Thyroid gland (tissue), 4 donors: Measurements from ENCODE around the gene WDR54. TPM values are rescaled to one million over a fixed set of nuclear protein-coding genes. Genes with fewer than 3 reads are reported as not detected.

Source experiments
- DNase-seq, 2 donors: peaks; one replicate each; pipeline ENCODE4 v3.0.0-alpha.2; 2019
- H3K27ac ChIP-seq, 3 donors: fragments of 200-600 bp; sonication (generic); 1 replicate in 2 of 3; 2 replicates in 1 of 3; pipeline ENCODE4 v1.5.1; 2016 to 2019; ENCODE audit warnings: mild to moderate bottlenecking in 1 of 3, moderate library complexity in 1 of 3
- H3K27me3 ChIP-seq: fragments of 200-600 bp; sonication (generic); one replicate; pipeline ENCODE4 v1.5.1; 2019
- H3K36me3 ChIP-seq, 2 donors: fragments of 200-600 bp; sonication (generic); one replicate each; pipeline ENCODE4 v1.5.1; 2016 to 2019
- H3K4me1 ChIP-seq, 2 donors: fragments of 200-600 bp; sonication (generic); one replicate each; pipeline ENCODE4 v1.5.1; 2017 to 2019
- H3K4me3 ChIP-seq, 3 donors: fragments of 200-600 bp; sonication (generic); replicated peaks in 1 of 3; 1 replicate in 2 of 3; 2 replicates in 1 of 3; pipeline ENCODE4 v1.5.1; 2016; ENCODE audit warnings: mild to moderate bottlenecking in 1 of 3
- H3K9me3 ChIP-seq: fragments of 200-600 bp; sonication (generic); one replicate; pipeline ENCODE4 v1.5.1; 2017
- CTCF ChIP-seq, 6 experiments: fragments of 200-600 bp in 3 of 6; fragments of 450-650 bp in 3 of 6; sonication (generic) in 3 of 6; IDR thresholded peaks; one replicate each; pipeline ENCODE4 v1.5.1; 2016 to 2019; ENCODE audit warnings: antibody characterized with exemption in 6 of 6, mild to moderate bottlenecking in 2 of 6, inconsistent platforms in 1 of 6, moderate library complexity in 1 of 6
- POLR2A ChIP-seq, 2 donors: fragments of 450-650 bp; IDR thresholded peaks; one replicate each; pipeline ENCODE4 v1.6.1; 2017; ENCODE audit warnings: antibody characterized with exemption in 2 of 2, mild to moderate bottlenecking in 2 of 2, moderate library complexity in 1 of 2
- WGBS, 2 donors: methylation state at CpG; one replicate each; pipeline ENCODE4 v1.1.5; 2017; 5-methylcytosine and 5-hydroxymethylcytosine counted together
- intact Hi-C: fragments of 100-400 bp; cut with DNase I; formaldehyde crosslinking; loops from one replicate; pipeline ENCODE4 v1.15.1; 2023
- total RNA-seq, 4 donors: library from RNA; depleted of rRNA; stranded (reverse); fragments of >200 nt; gene quantifications; one replicate each; pipeline ENCODE4 v1.2.3, GENCODE V29; 2016

WDR54 gene
- total RNA-seq, 4 donors from 2014 or later, result 6.5 to 19.3 (median 13.6) TPM

DNA sequence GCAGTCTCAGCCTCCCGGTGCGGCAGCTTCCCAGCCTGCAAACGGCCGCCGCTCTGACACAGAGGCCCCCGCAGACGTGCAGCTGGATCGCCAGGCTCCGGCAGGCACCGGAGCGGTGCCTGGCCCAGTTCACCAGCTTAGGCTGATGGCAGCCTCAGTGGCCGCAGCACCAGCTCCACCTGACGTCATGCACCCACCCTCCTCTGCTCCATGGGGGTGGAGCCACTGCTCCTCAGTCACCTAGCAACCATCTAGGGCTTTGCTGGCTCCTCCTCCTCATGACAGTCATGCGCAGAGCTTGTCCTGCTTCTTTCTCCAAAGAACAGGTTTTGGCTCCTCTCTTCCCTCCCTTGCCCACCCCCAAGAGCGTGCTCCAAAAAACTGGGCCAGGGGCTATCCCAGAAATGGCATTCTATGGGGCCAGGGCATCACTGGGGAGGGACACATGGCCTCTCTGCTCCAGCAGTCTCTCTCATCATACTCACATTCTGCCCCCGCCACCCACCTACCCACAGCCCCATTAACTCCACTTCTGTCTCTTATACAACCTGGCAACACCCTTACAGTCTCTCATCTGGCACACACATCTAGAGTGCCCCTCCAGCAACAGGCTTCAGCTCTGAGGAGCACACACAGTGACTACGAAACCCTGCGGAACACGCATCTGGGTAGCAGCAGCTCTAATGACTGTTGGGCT is 46.9 kb upstream of the WDR54 start:
- peak; percentile 71 to 82 for DNase-seq
- no peaks in the 10 kb centered on the region for H3K27me3 ChIP-seq
- no peak overlapping the region for H3K4me3 ChIP-seq
- TF ChIP-seq CTCF (IDR thresholded peaks at IDR 0.05), result no peak
- TF ChIP-seq POLR2A (IDR thresholded peaks at IDR 0.05), result no peak
- H3K36me3 ChIP-seq, result peaks cover 23 to 28% of the 10 kb centered on the region in 2 donors
- WGBS, 2 donors, result 33 to 54% methylated on average over 13 to 18 of the region's 19 CpGs
- no peak overlapping the region for H3K27ac ChIP-seq
- H3K9me3 ChIP-seq, result no peaks in the 10 kb centered on the region
- H3K4me1 ChIP-seq, result peaks cover 1 to 20% of the 10 kb centered on the region in 2 donors
- intact Hi-C loops, result no loop called here

GRCh38 chr2:74375838-74376237 is 45.7 kb upstream of the WDR54 start:
- H3K27me3 ChIP-seq, result no peaks in the 10 kb centered on the region
- TF ChIP-seq CTCF (IDR thresholded peaks at IDR 0.05), result no peak
- TF ChIP-seq POLR2A (IDR thresholded peaks at IDR 0.05), result no peak
- H3K4me1 ChIP-seq, result peaks cover 13 to 32% of the 10 kb centered on the region in 2 donors
- peaks cover 11 to 16% of the 10 kb centered on the region in 2 donors for H3K36me3 ChIP-seq
- no peak overlapping the region for H3K27ac ChIP-seq
- no peak overlapping the region for H3K4me3 ChIP-seq
- 90 to 93% methylated on average over 2 of the region's 2 CpGs for WGBS, 2 donors
- DNase-seq, result no peak
- intact Hi-C loops, result no loop called here
- no peaks in the 10 kb centered on the region for H3K9me3 ChIP-seq

DNA sequence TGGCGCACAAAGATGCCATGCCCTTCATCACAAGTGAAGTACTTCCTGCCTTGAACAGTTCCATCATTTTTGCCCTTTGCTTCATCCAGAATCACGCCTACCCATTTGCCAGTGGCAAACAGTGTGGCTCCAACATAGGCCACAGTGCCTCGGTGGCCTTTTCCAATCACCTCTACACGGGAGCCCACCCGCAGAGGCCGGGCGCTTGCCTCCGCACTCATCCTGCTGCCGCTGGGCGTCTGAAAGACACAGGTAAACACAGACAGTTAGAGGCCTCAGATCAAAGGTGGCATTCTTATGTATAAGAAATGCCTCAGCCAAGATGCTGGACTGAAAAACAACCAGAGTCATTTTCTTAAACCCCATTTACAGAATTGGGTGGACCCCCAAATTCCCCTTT is 43.5 kb upstream of the WDR54 start:
- H3K4me1 ChIP-seq, result peaks cover 13 to 35% of the 10 kb centered on the region in 2 donors
- no peak overlapping the region for H3K4me3 ChIP-seq
- no peak for TF ChIP-seq POLR2A (IDR thresholded peaks at IDR 0.05)
- no peak for TF ChIP-seq CTCF (IDR thresholded peaks at IDR 0.05)
- no peaks in the 10 kb centered on the region for H3K9me3 ChIP-seq
- intact Hi-C loops, result no loop called here
- H3K27ac ChIP-seq, result no peak overlapping the region
- no peak for DNase-seq
- H3K27me3 ChIP-seq, result no peaks in the 10 kb centered on the region
- H3K36me3 ChIP-seq, result peaks cover 7 to 13% of the 10 kb centered on the region in 2 donors
- WGBS, 2 donors, result 92 to 94% methylated on average over 10 of the region's 10 CpGs

DNA sequence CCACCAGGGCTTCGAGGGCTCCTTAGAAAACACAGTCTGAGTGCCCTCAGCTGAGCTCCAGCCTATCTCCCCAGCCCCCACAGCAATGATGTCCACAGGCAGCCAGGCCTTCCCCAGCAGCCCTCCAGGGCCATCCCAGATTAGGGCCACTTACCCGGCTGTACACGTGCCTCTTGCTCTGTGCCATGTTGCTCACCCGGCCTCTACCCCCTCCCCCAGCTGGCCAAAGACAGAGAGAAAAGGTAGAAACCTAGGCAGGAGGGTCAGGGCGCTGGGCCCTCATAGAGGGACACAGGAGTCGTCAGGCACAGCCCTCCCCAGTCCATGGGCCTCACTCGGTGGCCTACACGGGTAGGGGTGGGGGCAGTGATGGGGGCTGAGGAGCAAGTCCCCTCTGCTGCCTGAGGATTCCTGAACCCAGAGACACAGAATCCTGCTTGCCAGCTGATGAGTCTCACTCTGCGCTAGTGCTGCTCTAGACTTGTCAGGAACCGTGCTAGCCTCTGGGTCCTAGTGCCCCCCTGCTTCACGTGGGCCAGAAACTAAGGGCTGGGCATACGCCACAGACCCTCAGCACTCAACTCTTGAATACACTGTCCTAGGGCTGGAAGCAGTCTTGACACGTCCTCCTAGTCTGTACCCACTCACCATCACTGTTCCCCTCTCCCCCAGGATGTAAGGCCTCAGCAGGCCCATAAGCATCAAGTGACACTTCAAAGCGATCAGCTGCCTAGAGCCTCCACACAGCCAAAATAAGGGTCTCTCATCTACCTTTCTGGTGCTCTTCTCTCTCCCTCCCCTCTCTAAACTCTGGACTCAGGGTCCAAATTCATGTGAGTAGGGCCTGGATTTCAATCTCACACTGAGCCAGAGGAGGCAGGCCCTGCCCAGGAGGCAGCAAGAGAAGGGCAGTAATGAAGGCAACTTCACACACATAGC is 41.4 kb upstream of the WDR54 start, which contains the start of gene DCTN1:
TSS of gene DCTN1 (minus strand) at position 461 of the 939 bp plus-strand sequence. CDS start at position 187, 274 bp downstream.
- intact Hi-C loops, result no loop called here

More for the DNA sequence above, 41.4 kb upstream of the WDR54 start, which contains the start of gene DCTN1:
- 25 to 27% methylated on average over 8 to 14 of the region's 14 CpGs for WGBS, 2 donors
- no peak within 1 kb of the TSS for H3K27ac ChIP-seq
- H3K4me1 ChIP-seq, result peaks cover 19 to 32% of the 10 kb centered on the region in 2 donors
- no peaks in the 10 kb centered on the region for H3K27me3 ChIP-seq
- peak within 1 kb of the TSS in 1 of 3 donors; percentile 18 for H3K4me3 ChIP-seq
- H3K9me3 ChIP-seq, result no peaks in the 10 kb centered on the region
- peak; percentile 38 to 42 for DNase-seq
- TF ChIP-seq POLR2A (IDR thresholded peaks at IDR 0.05) (no peak), CTCF (IDR thresholded peaks at IDR 0.05) (no peak)
- H3K36me3 ChIP-seq, result peaks cover 7 to 13% of the 10 kb centered on the region in 2 donors
